Endothelial cell of umbilical vein (primary cell): Measurements from ENCODE around the gene MAML3. TPM values are rescaled to one million over a fixed set of nuclear protein-coding genes. Genes with fewer than 3 reads are reported as not detected.

ENCODE experiments used
- BruUV-seq: library from RNA; stranded (reverse); fragments of 400-500 nt; replicated peaks from 2 replicates; lab custom pipeline; 2021; lab: Mats Ljungman, UMichigan
- CTCF ChIA-PET: fragments of 300-600, 350-600 bp; sonication (Branson Sonifier 250); formaldehyde crosslinking; loops from one replicate; lab custom pipeline; 2021; ENCODE audit warnings: antibody characterized with exemption, inconsistent platforms; lab: Charles Lee
- POLR2A ChIA-PET: fragments of 300-600, 350-600 bp; sonication (Branson Sonifier 250); formaldehyde crosslinking; loops from one replicate; lab custom pipeline; 2021; ENCODE audit warnings: antibody characterized with exemption, inconsistent platforms; lab: Charles Lee
- DNase-seq: peaks from one replicate; pipeline ENCODE4 v3.0.0-alpha.2; 2011; ENCODE audit warnings: low read depth, low spot score
- FAIRE-seq: peaks from 2 replicates; lab custom pipeline; 2011; peaks lifted over from hg19 to GRCh38; lab: Jason Lieb, UNC
- H2AFZ ChIP-seq: 2 replicates; pipeline ENCODE4 v1.6.0; 2012; ENCODE audit warnings: low read depth, low read length, control low read depth, inconsistent platforms
- H3K27ac ChIP-seq: 2 replicates; pipeline ENCODE4 v1.5.1; 2011; ENCODE audit warnings: low read depth, mild to moderate bottlenecking, control low read depth, low read length, moderate library complexity; ENCODE audit not compliant: insufficient read depth
- H3K27me3 ChIP-seq, 2 experiments: 2 replicates each; pipeline versions ENCODE4 v1.6.0 to v1.6.1; 2011; ENCODE audit warnings: low read length in 2 of 2, mixed read lengths in 1 of 2; ENCODE audit not compliant: control insufficient read depth in 2 of 2, insufficient read depth in 2 of 2
- H3K36me3 ChIP-seq, 2 experiments: 2 replicates in 1 of 2; 3 replicates in 1 of 2; pipeline ENCODE4 v1.5.1; 2011; ENCODE audit warnings: low read length in 2 of 2, mild to moderate bottlenecking in 1 of 2, moderate library complexity in 1 of 2; ENCODE audit not compliant: control insufficient read depth in 2 of 2, insufficient read depth in 2 of 2; ENCODE audit errors: extremely low read depth in 1 of 2
- H3K4me1 ChIP-seq: 3 replicates; pipeline ENCODE4 v1.5.1; 2011; ENCODE audit warnings: mild to moderate bottlenecking, low read length; ENCODE audit not compliant: control insufficient read depth, insufficient read depth; ENCODE audit errors: extremely low read depth
- H3K4me2 ChIP-seq: 2 replicates; pipeline ENCODE4 v1.6.1; 2011; ENCODE audit warnings: low read length, control low read depth, mixed read lengths; ENCODE audit not compliant: insufficient read depth
- H3K4me3 ChIP-seq, 3 experiments: fragments of 200-600 bp in 1 of 3; sonication (generic), shearing (Covaris generic) in 1 of 3; replicated peaks in 1 of 3; 2 replicates each; pipeline ENCODE4 v1.5.1; 2011 to 2016; ENCODE audit warnings: control low read depth in 3 of 3, low read length in 3 of 3, mild to moderate bottlenecking in 2 of 3, inconsistent platforms in 1 of 3, low read depth in 1 of 3, moderate library complexity in 1 of 3; ENCODE audit not compliant: insufficient read depth in 1 of 3
- H3K79me2 ChIP-seq: 2 replicates; pipeline ENCODE4 v1.6.0; 2012; ENCODE audit warnings: low read length, inconsistent platforms; ENCODE audit not compliant: control insufficient read depth, insufficient read depth
- H3K9ac ChIP-seq: replicated peaks from 2 replicates; pipeline ENCODE3; 2011; ENCODE audit warnings: low read length, control low read depth; ENCODE audit not compliant: insufficient read depth; ENCODE audit errors: extremely low read depth
- H3K9me1 ChIP-seq: replicated peaks from 3 replicates; pipeline ENCODE4 v1.6.0; 2011; ENCODE audit warnings: mild to moderate bottlenecking, low read length; ENCODE audit not compliant: control insufficient read depth, insufficient read depth; ENCODE audit errors: extremely low read depth
- H3K9me3 ChIP-seq: replicated peaks from 2 replicates; pipeline ENCODE4 v1.5.1; 2012; ENCODE audit warnings: low read length, inconsistent platforms; ENCODE audit not compliant: control insufficient read depth, insufficient read depth
- H4K20me1 ChIP-seq: replicated peaks from 2 replicates; pipeline ENCODE3; 2011; ENCODE audit warnings: mild to moderate bottlenecking, low read length; ENCODE audit not compliant: control insufficient read depth, insufficient read depth; ENCODE audit errors: extremely low read depth
- CTCF ChIP-seq, 2 donors: IDR thresholded peaks; 1 replicate in 1 of 2; 2 replicates in 1 of 2; pipeline ENCODE4 v1.5.1; 2011; ENCODE audit warnings: low read length in 2 of 2, mild to moderate bottlenecking in 2 of 2, moderate library complexity in 2 of 2, control low read depth in 1 of 2, inconsistent platforms in 1 of 2, low read depth in 1 of 2; ENCODE audit not compliant: insufficient read depth in 1 of 2; ENCODE audit errors: extremely low read depth in 1 of 2
- EZH2 ChIP-seq: IDR thresholded peaks from 2 replicates; pipeline ENCODE4 v1.6.1; 2012; ENCODE audit warnings: borderline replicate concordance, low read depth, mild to moderate bottlenecking, moderate library complexity, low read length, inconsistent platforms; ENCODE audit not compliant: severe bottlenecking
- FOS ChIP-seq: IDR thresholded peaks from 2 replicates; pipeline ENCODE4 v1.6.1; 2011; ENCODE audit warnings: mild to moderate bottlenecking, low read length, moderate library complexity, borderline replicate concordance; ENCODE audit not compliant: insufficient read depth
- GATA2 ChIP-seq: IDR thresholded peaks from 2 replicates; pipeline ENCODE4 v1.7.0; 2011; ENCODE audit warnings: low read depth, mild to moderate bottlenecking, moderate library complexity, mixed read lengths, low read length; ENCODE audit not compliant: insufficient read length, insufficient read depth
- JUN ChIP-seq: IDR thresholded peaks from 2 replicates; pipeline ENCODE4 v1.6.1; 2011; ENCODE audit warnings: borderline replicate concordance, low read depth; ENCODE audit not compliant: insufficient read length, insufficient read depth
- MYC ChIP-seq: IDR thresholded peaks from one replicate; pipeline ENCODE4 v1.6.1; 2011; ENCODE audit warnings: mild to moderate bottlenecking, low read depth, low read length
- POLR2A ChIP-seq: IDR thresholded peaks from 2 replicates; pipeline ENCODE4 v1.6.1; 2012; ENCODE audit warnings: low read depth, mild to moderate bottlenecking, control low read depth, low read length
- POLR2AphosphoS5 ChIP-seq: IDR thresholded peaks from 2 replicates; pipeline ENCODE4 v1.6.1; 2012; ENCODE audit warnings: low read depth, mild to moderate bottlenecking, control low read depth, low read length, moderate library complexity; ENCODE audit not compliant: insufficient read depth
- dilution Hi-C: fragments of 300-500 bp; cut with MboI; formaldehyde crosslinking; loops from one replicate; pipeline ENCODE4 v1.15.0; 2019; ENCODE audit warnings: low sequenced_read_pairs; ENCODE audit not compliant: extremely low pct_ligation_motif_present
- intact Hi-C: fragments of 100-400 bp; cut with micrococcal nuclease; formaldehyde crosslinking; loops from one replicate; pipeline ENCODE4 v1.10.0; 2022
- polyA plus RNA-seq, 4 experiments: library from polyadenylated mRNA; depleted of rRNA in 3 of 4; stranded (reverse) in 3 of 4; unstranded in 1 of 4; fragments of >200 nt; gene quantifications; 2 replicates each; pipeline versions ENCODE4 v1.2.1 to v1.2.3, GENCODE V29; 2011 to 2012; ENCODE audit warnings: missing spikeins in 1 of 4
- total RNA-seq: library from RNA; stranded (reverse); gene quantifications from 2 replicates; pipeline ENCODE4 v1.2.3, GENCODE V29; 2021
- TF ChIP-seq, protein P1 (sequence below): IDR thresholded peaks from 2 replicates; pipeline ENCODE4 v1.6.1; 2011; ENCODE audit not compliant: insufficient read depth, insufficient read length

Gene MAML3
- total and polyA plus RNA-seq, 2 donors (not counting 3 experiments of a cell fraction or from before 2014, with no cell fraction given): 14.0 to 20.3 TPM

DNA sequence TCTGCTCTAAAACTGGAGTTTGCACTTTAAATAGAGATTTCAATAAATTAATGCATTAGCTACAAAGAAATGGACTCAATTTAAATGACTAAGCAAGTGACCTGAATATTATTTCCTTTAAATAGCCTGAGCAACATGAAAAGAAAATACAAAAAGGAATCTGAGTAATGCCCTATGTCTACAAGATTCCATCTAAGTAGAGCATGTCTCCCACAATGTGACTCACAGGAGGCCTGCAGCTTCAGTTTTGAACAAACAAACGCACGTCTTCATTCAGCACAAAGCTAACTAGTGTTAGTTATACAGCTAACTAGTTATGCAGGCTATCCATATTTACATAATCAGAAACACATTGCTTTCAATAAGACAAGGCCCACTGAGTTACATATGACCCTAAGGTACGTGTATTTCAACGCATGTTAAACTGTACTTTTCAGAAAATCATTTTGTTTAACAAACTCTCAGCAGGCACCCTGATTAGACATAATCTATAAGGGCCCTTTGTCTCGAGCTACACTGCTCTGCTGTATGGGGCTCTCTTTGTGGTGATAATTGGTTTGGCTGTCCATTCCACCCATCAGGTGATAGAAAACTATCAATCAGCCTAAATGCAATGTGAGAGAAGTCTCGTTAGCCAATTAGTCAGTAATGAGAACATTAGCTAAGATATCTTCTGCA lies 116.5 kb downstream of the MAML3 start:
- intact Hi-C loops: loop anchor here (1.0 kb wide), 3 partner anchors 12 to 114 kb away; no protein-coding TSS in a partner anchor
- H4K20me1 ChIP-seq: no peaks in the 10 kb centered on the region
- FAIRE-seq: peak; percentile 90
- no peaks in the 10 kb centered on the region for H3K36me3 ChIP-seq
- H3K9ac ChIP-seq: peak overlapping the region; percentile 72
- H3K4me1 ChIP-seq: peaks cover 29% of the 10 kb centered on the region
- no peaks in the 10 kb centered on the region for H3K27me3 ChIP-seq
- H3K9me1 ChIP-seq: no peaks in the 10 kb centered on the region
- peak overlapping the region in 1 of 3 experiments; percentile 45 for H3K4me3 ChIP-seq
- ChIA-PET CTCF (interaction anchor here (0.7 to 3.2 kb wide), 13 partner anchors 9 to 303 kb away, joined by 3 to 17 read pairs (median 4); no protein-coding TSS in a partner anchor), POLR2A (interaction anchor here (0.7 to 0.8 kb wide), 3 partner anchors 10 to 124 kb away, joined by 3 to 8 read pairs (median 4); no protein-coding TSS in a partner anchor)
- H3K27ac ChIP-seq: peak overlapping the region; percentile 99
- TF ChIP-seq CTCF (IDR thresholded peaks at IDR 0.05; ENCODE audit: extremely low read depth in 1 of 2, insufficient read depth in 1 of 2, low read depth in 1 of 2, low read length in 2 of 2): no peak
- TF ChIP-seq FOS: peak; percentile 93
- no peak for TF ChIP-seq EZH2
- TF ChIP-seq MYC: no peak
- TF ChIP-seq JUN: peak; percentile 77
- peak; percentile 87 for TF ChIP-seq GATA2
- TF ChIP-seq, protein P1, sequence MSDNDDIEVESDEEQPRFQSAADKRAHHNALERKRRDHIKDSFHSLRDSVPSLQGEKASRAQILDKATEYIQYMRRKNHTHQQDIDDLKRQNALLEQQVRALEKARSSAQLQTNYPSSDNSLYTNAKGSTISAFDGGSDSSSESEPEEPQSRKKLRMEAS: no peak
- TF ChIP-seq POLR2A: peak; percentile 41
- peak; percentile 83 for TF ChIP-seq POLR2AphosphoS5
- DNase-seq: peak; percentile 93
- no peaks in the 10 kb centered on the region for H3K9me3 ChIP-seq
- BruUV-seq: TSS peak; percentile 67
- peak overlapping the region; percentile 29 for H2AFZ ChIP-seq
- dilution Hi-C loops: no loop called here
- H3K4me2 ChIP-seq: peak overlapping the region; percentile 84
- H3K79me2 ChIP-seq: peaks cover 8% of the 10 kb centered on the region
